Hepatocyte (in vitro differentiated cells): ENCODE data around the gene BABAM1. TPM values are rescaled to one million over a fixed set of nuclear protein-coding genes. Genes with fewer than 3 reads are reported as not detected.

Experiments
- DNase-seq: peaks from one replicate; pipeline ENCODE4 v3.0.0-alpha.2; 2016; ENCODE audit warnings: low spot score
- H2AFZ ChIP-seq: fragments of 200-600 bp; sonication (generic); 2 replicates; pipeline ENCODE4 v1.6.0; 2016; ENCODE audit warnings: antibody characterized with exemption, mild to moderate bottlenecking
- H3K27ac ChIP-seq: fragments of 200-600 bp; sonication (generic); 2 replicates; pipeline ENCODE4 v1.5.1; 2016; ENCODE audit warnings: mild to moderate bottlenecking
- H3K27me3 ChIP-seq: fragments of 200-600 bp; sonication (generic); 2 replicates; pipeline ENCODE4 v1.6.1; 2016
- H3K36me3 ChIP-seq: fragments of 200-600 bp; sonication (generic); replicated peaks from 2 replicates; pipeline ENCODE4 v1.5.1; 2016; ENCODE audit warnings: low read depth; ENCODE audit not compliant: insufficient read depth
- H3K4me1 ChIP-seq: fragments of 200-600 bp; sonication (generic); 2 replicates; pipeline ENCODE4 v1.5.1; 2016; ENCODE audit warnings: mild to moderate bottlenecking, moderate library complexity; ENCODE audit not compliant: insufficient read depth
- H3K4me2 ChIP-seq: fragments of 200-600 bp; sonication (generic); 2 replicates; pipeline ENCODE4 v1.6.0; 2016
- H3K4me3 ChIP-seq: fragments of 200-600 bp; sonication (generic); 2 replicates; pipeline ENCODE4 v1.5.1; 2016; ENCODE audit warnings: mild to moderate bottlenecking
- H3K79me2 ChIP-seq: fragments of 200-600 bp; sonication (generic); 2 replicates; pipeline ENCODE4 v1.6.0; 2017; ENCODE audit warnings: mild to moderate bottlenecking
- H3K9me2 ChIP-seq: fragments of 200-600 bp; sonication (generic); replicated peaks from 2 replicates; pipeline ENCODE4 v1.6.0; 2017; ENCODE audit warnings: mild to moderate bottlenecking; ENCODE audit not compliant: insufficient read depth
- H3K9me3 ChIP-seq: fragments of 200-600 bp; sonication (generic); 2 replicates; pipeline ENCODE4 v1.5.1; 2016; ENCODE audit warnings: low read depth, mild to moderate bottlenecking
- H4K20me1 ChIP-seq: fragments of 200-600 bp; sonication (generic); 2 replicates; pipeline ENCODE4 v1.6.0; 2016; ENCODE audit warnings: mild to moderate bottlenecking; ENCODE audit not compliant: insufficient read depth, poor library complexity, severe bottlenecking
- EZH2 ChIP-seq: fragments of 200-600 bp; sonication (generic); IDR thresholded peaks from 2 replicates; pipeline ENCODE4 v1.6.1; 2016; ENCODE audit warnings: antibody characterized with exemption, mild to moderate bottlenecking, borderline replicate concordance
- EZH2phosphoT487 ChIP-seq: fragments of 200-600 bp; sonication (generic); IDR thresholded peaks from one replicate; pipeline ENCODE4 v1.6.1; 2018; ENCODE audit warnings: antibody characterized with exemption, mild to moderate bottlenecking, low read depth, moderate library complexity; ENCODE audit not compliant: unreplicated experiment, severe bottlenecking
- WGBS: methylation state at CpG from one replicate; pipeline ENCODE4 v1.1.6; 2016; ENCODE audit warnings: low lambda C conversion rate; ENCODE audit errors: missing lambda C conversion rate; 5-methylcytosine and 5-hydroxymethylcytosine counted together
- polyA plus RNA-seq: library from polyadenylated mRNA; unstranded; fragments of >200 nt; fragmentation: Nextera tagmentation; extraction: Ambion mirVana; gene quantifications from 2 replicates; pipeline ENCODE4 v1.2.1, GENCODE V29; 2016
- total RNA-seq: library from RNA; depleted of rRNA; stranded (reverse); fragments of >200 nt; gene quantifications from 2 replicates; pipeline ENCODE4 v1.2.3, GENCODE V29; 2014
- TF ChIP-seq, protein P1 (sequence below): fragments of 200-600 bp; sonication (generic); IDR thresholded peaks from 2 replicates; pipeline ENCODE4 v1.5.1; 2016; ENCODE audit warnings: antibody characterized with exemption, mild to moderate bottlenecking; ENCODE audit not compliant: poor library complexity

Gene BABAM1
- total and polyA plus RNA-seq, 2 experiments from 2014 or later = 63.8 to 94.1 TPM

DNA sequence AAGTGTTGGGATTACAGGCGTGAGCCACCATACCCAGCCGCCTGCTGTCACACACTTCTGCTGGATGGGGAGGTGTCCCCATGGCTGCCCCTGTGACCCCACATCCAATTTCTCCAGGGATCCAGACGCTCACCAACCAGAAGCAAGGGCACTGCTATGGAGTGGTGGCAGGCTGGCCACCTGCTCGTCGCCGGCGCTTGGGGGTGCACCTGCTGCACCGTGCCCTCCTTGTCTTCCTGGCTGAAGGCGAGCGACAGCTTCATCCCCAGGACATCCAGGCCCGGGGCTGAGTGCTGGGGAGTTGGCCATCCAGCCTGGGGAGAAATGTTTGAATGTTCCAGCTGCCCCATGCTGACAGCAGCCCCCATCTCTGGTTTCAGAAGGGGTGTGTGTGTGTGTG is 19.0 kb downstream of the BABAM1 start:
- no peak overlapping the region for H3K4me3 ChIP-seq
- TF ChIP-seq, protein P1, sequence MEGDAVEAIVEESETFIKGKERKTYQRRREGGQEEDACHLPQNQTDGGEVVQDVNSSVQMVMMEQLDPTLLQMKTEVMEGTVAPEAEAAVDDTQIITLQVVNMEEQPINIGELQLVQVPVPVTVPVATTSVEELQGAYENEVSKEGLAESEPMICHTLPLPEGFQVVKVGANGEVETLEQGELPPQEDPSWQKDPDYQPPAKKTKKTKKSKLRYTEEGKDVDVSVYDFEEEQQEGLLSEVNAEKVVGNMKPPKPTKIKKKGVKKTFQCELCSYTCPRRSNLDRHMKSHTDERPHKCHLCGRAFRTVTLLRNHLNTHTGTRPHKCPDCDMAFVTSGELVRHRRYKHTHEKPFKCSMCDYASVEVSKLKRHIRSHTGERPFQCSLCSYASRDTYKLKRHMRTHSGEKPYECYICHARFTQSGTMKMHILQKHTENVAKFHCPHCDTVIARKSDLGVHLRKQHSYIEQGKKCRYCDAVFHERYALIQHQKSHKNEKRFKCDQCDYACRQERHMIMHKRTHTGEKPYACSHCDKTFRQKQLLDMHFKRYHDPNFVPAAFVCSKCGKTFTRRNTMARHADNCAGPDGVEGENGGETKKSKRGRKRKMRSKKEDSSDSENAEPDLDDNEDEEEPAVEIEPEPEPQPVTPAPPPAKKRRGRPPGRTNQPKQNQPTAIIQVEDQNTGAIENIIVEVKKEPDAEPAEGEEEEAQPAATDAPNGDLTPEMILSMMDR = no peak
- TF ChIP-seq EZH2phosphoT487 (no peak), EZH2 (no peak)

GRCh38 chr19:17286752-17287151 is 19.5 kb downstream of the BABAM1 start:
- no peaks in the 10 kb centered on the region for H4K20me1 ChIP-seq
- no peaks in the 10 kb centered on the region for H3K79me2 ChIP-seq
- no peak overlapping the region for H3K27ac ChIP-seq
- no peaks in the 10 kb centered on the region for H3K9me3 ChIP-seq
- H3K4me2 ChIP-seq = no peak overlapping the region
- H3K27me3 ChIP-seq = peaks cover under 1% of the 10 kb centered on the region
- TF ChIP-seq, protein P1 = no peak
- TF ChIP-seq EZH2 = no peak
- no peak for TF ChIP-seq EZH2phosphoT487
- no peaks in the 10 kb centered on the region for H3K36me3 ChIP-seq
- H2AFZ ChIP-seq = no peak overlapping the region
- no peaks in the 10 kb centered on the region for H3K9me2 ChIP-seq
- no peak overlapping the region for H3K4me3 ChIP-seq
- DNase-seq = no peak
- H3K4me1 ChIP-seq = peaks cover 12% of the 10 kb centered on the region
- WGBS = 72% methylated on average over 9 of the region's 9 CpGs

More for the DNA sequence above, 19.0 kb downstream of the BABAM1 start:
- Histone ChIP-seq H4K20me1 (no peaks in the 10 kb centered on the region), H3K9me2 (no peaks in the 10 kb centered on the region), H3K79me2 (no peaks in the 10 kb centered on the region), H3K4me1 (peaks cover 12% of the 10 kb centered on the region), H3K27ac (no peak overlapping the region), H3K36me3 (no peaks in the 10 kb centered on the region), H3K4me2 (no peak overlapping the region), H3K27me3 (peaks cover 6% of the 10 kb centered on the region), H3K9me3 (no peaks in the 10 kb centered on the region), H2AFZ (no peak overlapping the region)
- 90% methylated on average over 11 of the region's 11 CpGs for WGBS
- no peak for DNase-seq

DNA sequence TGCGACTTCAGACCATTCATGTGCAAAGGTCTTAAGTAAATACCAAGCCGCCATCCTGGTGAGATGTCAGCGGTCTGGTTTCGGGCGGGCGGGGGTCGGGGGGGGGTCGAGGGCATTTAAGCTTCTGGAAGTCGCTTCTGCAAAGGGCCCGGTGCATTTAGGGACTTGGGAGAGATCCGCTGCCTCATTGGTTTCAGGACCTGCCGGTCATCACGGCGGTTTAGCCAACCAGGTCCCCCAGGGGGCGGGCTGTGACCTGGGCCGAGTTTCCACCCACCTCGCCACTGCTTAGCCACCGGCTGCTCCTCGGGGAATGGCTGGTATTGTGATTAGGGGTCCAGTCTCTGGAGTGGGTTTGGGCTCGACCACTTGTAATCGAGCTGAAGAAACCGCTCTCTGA is 22.2 kb downstream of the BABAM1 start:
- no peaks in the 10 kb centered on the region for H3K9me2 ChIP-seq
- H3K4me2 ChIP-seq = peak overlapping the region; percentile 77
- H4K20me1 ChIP-seq = no peaks in the 10 kb centered on the region
- H3K27me3 ChIP-seq = no peaks in the 10 kb centered on the region
- TF ChIP-seq EZH2 (no peak), EZH2phosphoT487 (no peak)
- TF ChIP-seq, protein P1 = no peak
- H3K27ac ChIP-seq = no peak overlapping the region
- DNase-seq = peak; percentile 76
- WGBS = 16% methylated on average over 21 of the region's 22 CpGs
- H2AFZ ChIP-seq = no peak overlapping the region
- H3K36me3 ChIP-seq = no peaks in the 10 kb centered on the region
- no peak overlapping the region for H3K4me3 ChIP-seq
- H3K9me3 ChIP-seq = no peaks in the 10 kb centered on the region
- no peaks in the 10 kb centered on the region for H3K79me2 ChIP-seq
- peaks cover 3% of the 10 kb centered on the region for H3K4me1 ChIP-seq
